Endothelial cell of umbilical vein (primary cell): ENCODE data around the gene SLC6A19. TPM values are rescaled to one million over a fixed set of nuclear protein-coding genes. Genes with fewer than 3 reads are reported as not detected.

ENCODE experiments used
- BruUV-seq: library from RNA; stranded (reverse); fragments of 400-500 nt; replicated peaks from 2 replicates; lab custom pipeline; 2021; lab: Mats Ljungman, UMichigan
- CTCF ChIA-PET: fragments of 300-600, 350-600 bp; sonication (Branson Sonifier 250); formaldehyde crosslinking; loops from one replicate; lab custom pipeline; 2021; ENCODE audit warnings: antibody characterized with exemption, inconsistent platforms; lab: Charles Lee
- POLR2A ChIA-PET: fragments of 300-600, 350-600 bp; sonication (Branson Sonifier 250); formaldehyde crosslinking; loops from one replicate; lab custom pipeline; 2021; ENCODE audit warnings: antibody characterized with exemption, inconsistent platforms; lab: Charles Lee
- DNase-seq: peaks from one replicate; pipeline ENCODE4 v3.0.0-alpha.2; 2011; ENCODE audit warnings: low read depth, low spot score
- FAIRE-seq: peaks from 2 replicates; lab custom pipeline; 2011; peaks lifted over from hg19 to GRCh38; lab: Jason Lieb, UNC
- H2AFZ ChIP-seq: 2 replicates; pipeline ENCODE4 v1.6.0; 2012; ENCODE audit warnings: low read depth, low read length, control low read depth, inconsistent platforms
- H3K27ac ChIP-seq: 2 replicates; pipeline ENCODE4 v1.5.1; 2011; ENCODE audit warnings: low read depth, mild to moderate bottlenecking, control low read depth, low read length, moderate library complexity; ENCODE audit not compliant: insufficient read depth
- H3K27me3 ChIP-seq, 2 experiments: 2 replicates each; pipeline versions ENCODE4 v1.6.0 to v1.6.1; 2011; ENCODE audit warnings: low read length in 2 of 2, mixed read lengths in 1 of 2; ENCODE audit not compliant: control insufficient read depth in 2 of 2, insufficient read depth in 2 of 2
- H3K36me3 ChIP-seq, 2 experiments: 2 replicates in 1 of 2; 3 replicates in 1 of 2; pipeline ENCODE4 v1.5.1; 2011; ENCODE audit warnings: low read length in 2 of 2, mild to moderate bottlenecking in 1 of 2, moderate library complexity in 1 of 2; ENCODE audit not compliant: control insufficient read depth in 2 of 2, insufficient read depth in 2 of 2; ENCODE audit errors: extremely low read depth in 1 of 2
- H3K4me1 ChIP-seq: 3 replicates; pipeline ENCODE4 v1.5.1; 2011; ENCODE audit warnings: mild to moderate bottlenecking, low read length; ENCODE audit not compliant: control insufficient read depth, insufficient read depth; ENCODE audit errors: extremely low read depth
- H3K4me2 ChIP-seq: 2 replicates; pipeline ENCODE4 v1.6.1; 2011; ENCODE audit warnings: low read length, control low read depth, mixed read lengths; ENCODE audit not compliant: insufficient read depth
- H3K4me3 ChIP-seq, 3 experiments: fragments of 200-600 bp in 1 of 3; sonication (generic), shearing (Covaris generic) in 1 of 3; replicated peaks in 1 of 3; 2 replicates each; pipeline ENCODE4 v1.5.1; 2011 to 2016; ENCODE audit warnings: control low read depth in 3 of 3, low read length in 3 of 3, mild to moderate bottlenecking in 2 of 3, inconsistent platforms in 1 of 3, low read depth in 1 of 3, moderate library complexity in 1 of 3; ENCODE audit not compliant: insufficient read depth in 1 of 3
- H3K79me2 ChIP-seq: 2 replicates; pipeline ENCODE4 v1.6.0; 2012; ENCODE audit warnings: low read length, inconsistent platforms; ENCODE audit not compliant: control insufficient read depth, insufficient read depth
- H3K9ac ChIP-seq: replicated peaks from 2 replicates; pipeline ENCODE3; 2011; ENCODE audit warnings: low read length, control low read depth; ENCODE audit not compliant: insufficient read depth; ENCODE audit errors: extremely low read depth
- H3K9me1 ChIP-seq: replicated peaks from 3 replicates; pipeline ENCODE4 v1.6.0; 2011; ENCODE audit warnings: mild to moderate bottlenecking, low read length; ENCODE audit not compliant: control insufficient read depth, insufficient read depth; ENCODE audit errors: extremely low read depth
- H3K9me3 ChIP-seq: replicated peaks from 2 replicates; pipeline ENCODE4 v1.5.1; 2012; ENCODE audit warnings: low read length, inconsistent platforms; ENCODE audit not compliant: control insufficient read depth, insufficient read depth
- H4K20me1 ChIP-seq: replicated peaks from 2 replicates; pipeline ENCODE3; 2011; ENCODE audit warnings: mild to moderate bottlenecking, low read length; ENCODE audit not compliant: control insufficient read depth, insufficient read depth; ENCODE audit errors: extremely low read depth
- CTCF ChIP-seq, 2 donors: IDR thresholded peaks; 1 replicate in 1 of 2; 2 replicates in 1 of 2; pipeline ENCODE4 v1.5.1; 2011; ENCODE audit warnings: low read length in 2 of 2, mild to moderate bottlenecking in 2 of 2, moderate library complexity in 2 of 2, control low read depth in 1 of 2, inconsistent platforms in 1 of 2, low read depth in 1 of 2; ENCODE audit not compliant: insufficient read depth in 1 of 2; ENCODE audit errors: extremely low read depth in 1 of 2
- EZH2 ChIP-seq: IDR thresholded peaks from 2 replicates; pipeline ENCODE4 v1.6.1; 2012; ENCODE audit warnings: borderline replicate concordance, low read depth, mild to moderate bottlenecking, moderate library complexity, low read length, inconsistent platforms; ENCODE audit not compliant: severe bottlenecking
- FOS ChIP-seq: IDR thresholded peaks from 2 replicates; pipeline ENCODE4 v1.6.1; 2011; ENCODE audit warnings: mild to moderate bottlenecking, low read length, moderate library complexity, borderline replicate concordance; ENCODE audit not compliant: insufficient read depth
- GATA2 ChIP-seq: IDR thresholded peaks from 2 replicates; pipeline ENCODE4 v1.7.0; 2011; ENCODE audit warnings: low read depth, mild to moderate bottlenecking, moderate library complexity, mixed read lengths, low read length; ENCODE audit not compliant: insufficient read length, insufficient read depth
- JUN ChIP-seq: IDR thresholded peaks from 2 replicates; pipeline ENCODE4 v1.6.1; 2011; ENCODE audit warnings: borderline replicate concordance, low read depth; ENCODE audit not compliant: insufficient read length, insufficient read depth
- MAX ChIP-seq: IDR thresholded peaks from 2 replicates; pipeline ENCODE4 v1.6.1; 2011; ENCODE audit not compliant: insufficient read depth, insufficient read length
- MYC ChIP-seq: IDR thresholded peaks from one replicate; pipeline ENCODE4 v1.6.1; 2011; ENCODE audit warnings: mild to moderate bottlenecking, low read depth, low read length
- POLR2A ChIP-seq: IDR thresholded peaks from 2 replicates; pipeline ENCODE4 v1.6.1; 2012; ENCODE audit warnings: low read depth, mild to moderate bottlenecking, control low read depth, low read length
- POLR2AphosphoS5 ChIP-seq: IDR thresholded peaks from 2 replicates; pipeline ENCODE4 v1.6.1; 2012; ENCODE audit warnings: low read depth, mild to moderate bottlenecking, control low read depth, low read length, moderate library complexity; ENCODE audit not compliant: insufficient read depth
- dilution Hi-C: fragments of 300-500 bp; cut with MboI; formaldehyde crosslinking; loops from one replicate; pipeline ENCODE4 v1.15.0; 2019; ENCODE audit warnings: low sequenced_read_pairs; ENCODE audit not compliant: extremely low pct_ligation_motif_present
- intact Hi-C: fragments of 100-400 bp; cut with micrococcal nuclease; formaldehyde crosslinking; loops from one replicate; pipeline ENCODE4 v1.10.0; 2022
- polyA plus RNA-seq, 4 experiments: library from polyadenylated mRNA; depleted of rRNA in 3 of 4; stranded (reverse) in 3 of 4; unstranded in 1 of 4; fragments of >200 nt; gene quantifications; 2 replicates each; pipeline versions ENCODE4 v1.2.1 to v1.2.3, GENCODE V29; 2011 to 2012; ENCODE audit warnings: missing spikeins in 1 of 4
- total RNA-seq: library from RNA; stranded (reverse); gene quantifications from 2 replicates; pipeline ENCODE4 v1.2.3, GENCODE V29; 2021

Gene SLC6A19
- total and polyA plus RNA-seq, 2 donors (not counting 3 experiments of a cell fraction or from before 2014, with no cell fraction given) = not detected

GRCh38 chr5:1265026-1265425 is 63.6 kb downstream of the SLC6A19 start:
- no peak overlapping the region for H3K4me3 ChIP-seq
- no peaks in the 10 kb centered on the region for H3K4me1 ChIP-seq
- TF ChIP-seq CTCF (IDR thresholded peaks at IDR 0.05; ENCODE audit: extremely low read depth in 1 of 2, insufficient read depth in 1 of 2, low read depth in 1 of 2, low read length in 2 of 2) (no peak), FOS (no peak), POLR2AphosphoS5 (no peak), MYC (no peak), POLR2A (no peak), MAX (no peak), JUN (no peak), EZH2 (no peak), GATA2 (no peak)
- intact Hi-C loops (no loop called here), dilution Hi-C loops (no loop called here)
- no peaks in the 10 kb centered on the region for H3K36me3 ChIP-seq
- no peak overlapping the region for H3K27ac ChIP-seq
- H3K9me3 ChIP-seq = no peaks in the 10 kb centered on the region
- DNase-seq (no peak), FAIRE-seq (no peak)
- H3K4me2 ChIP-seq = no peak overlapping the region
- H3K79me2 ChIP-seq = no peaks in the 10 kb centered on the region
- H4K20me1 ChIP-seq = no peaks in the 10 kb centered on the region
- H2AFZ ChIP-seq = no peak overlapping the region
- ChIA-PET CTCF (no interaction called here), POLR2A (no interaction called here)
- BruUV-seq = no TSS peak
- no peaks in the 10 kb centered on the region for H3K27me3 ChIP-seq
- H3K9me1 ChIP-seq = no peaks in the 10 kb centered on the region
- no peak overlapping the region for H3K9ac ChIP-seq
